KMS-11 (cell line): ENCODE results near the gene TMEM108.

Source experiments
- H2AFZ ChIP-seq: fragments of 200-600 bp; sonication (generic); 2 replicates; pipeline ENCODE4 v1.6.1; 2016; ENCODE audit warnings: antibody characterized with exemption, mixed run types, low read depth
- H3K27ac ChIP-seq: fragments of 200-600 bp; sonication (generic); 2 replicates; pipeline ENCODE4 v1.6.1; 2016; ENCODE audit warnings: mild to moderate bottlenecking, mixed run types
- H3K27me3 ChIP-seq: fragments of 200-600 bp; sonication (generic); 2 replicates; pipeline ENCODE4 v1.6.1; 2017; ENCODE audit warnings: mild to moderate bottlenecking, low read depth, mixed run types, moderate library complexity; ENCODE audit not compliant: insufficient read depth
- H3K36me3 ChIP-seq: fragments of 200-600 bp; sonication (generic); 2 replicates; pipeline ENCODE4 v1.6.1; 2017; ENCODE audit warnings: mild to moderate bottlenecking, mixed run types; ENCODE audit not compliant: insufficient read depth
- H3K4me1 ChIP-seq: fragments of 200-600 bp; sonication (generic); 2 replicates; pipeline ENCODE4 v1.6.1; 2016; ENCODE audit warnings: mild to moderate bottlenecking, low read depth, mixed run types; ENCODE audit not compliant: poor library complexity, severe bottlenecking
- H3K4me2 ChIP-seq: fragments of 200-600 bp; sonication (generic); 2 replicates; pipeline ENCODE4 v1.7.0; 2016; ENCODE audit warnings: mild to moderate bottlenecking, mixed run types
- H3K4me3 ChIP-seq: fragments of 200-600 bp; sonication (generic); IDR thresholded peaks from 2 replicates; pipeline ENCODE4 v1.6.1; 2017; ENCODE audit warnings: low read depth, low read length, mixed read lengths; ENCODE audit not compliant: insufficient read depth
- H3K79me2 ChIP-seq: fragments of 200-600 bp; sonication (generic); 2 replicates; pipeline ENCODE4 v1.6.1; 2016; ENCODE audit warnings: low read depth, mixed run types; ENCODE audit not compliant: insufficient read depth
- H3K9ac ChIP-seq: fragments of 200-600 bp; sonication (generic); 2 replicates; pipeline ENCODE4 v1.6.1; 2016; ENCODE audit warnings: mild to moderate bottlenecking, mixed run types
- H4K20me1 ChIP-seq: fragments of 200-600 bp; sonication (generic); 2 replicates; pipeline ENCODE4 v1.6.1; 2016; ENCODE audit warnings: mild to moderate bottlenecking, mixed run types; ENCODE audit not compliant: insufficient read depth
- TF ChIP-seq, protein P1 (sequence below): fragments of 200-600 bp; sonication (generic); conservative IDR thresholded peaks from 2 replicates; pipeline ENCODE4 v1.6.1; 2017; ENCODE audit warnings: low read depth, mild to moderate bottlenecking, antibody characterized with exemption, low read length, moderate library complexity, mixed read lengths

Gene TMEM108

DNA sequence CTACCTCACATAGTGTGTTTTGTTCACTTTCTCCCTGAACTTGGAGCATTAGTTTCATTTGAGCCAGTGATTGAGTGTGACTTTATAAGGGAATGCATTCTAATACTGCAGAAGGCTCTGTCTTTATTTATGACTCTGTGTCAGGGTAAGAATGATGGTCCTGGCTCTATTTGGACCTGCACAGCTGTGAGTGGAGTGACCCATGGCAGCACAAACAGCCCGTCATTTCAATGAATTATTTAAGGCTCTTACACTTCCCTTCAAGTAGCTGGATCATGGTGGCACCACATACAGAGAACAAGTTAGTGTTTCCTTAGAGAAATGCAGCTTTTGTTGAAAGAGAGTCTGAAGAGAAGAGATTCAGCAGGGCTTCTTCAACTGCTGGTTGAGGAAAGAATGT is 16.4 kb downstream of the TMEM108 start:
- Histone ChIP-seq H3K79me2 (no peaks in the 10 kb centered on the region), H3K4me2 (no peak overlapping the region), H3K36me3 (no peaks in the 10 kb centered on the region), H4K20me1 (no peaks in the 10 kb centered on the region), H3K4me1 (no peaks in the 10 kb centered on the region), H3K27ac (no peak overlapping the region), H2AFZ (no peak overlapping the region), H3K27me3 (no peaks in the 10 kb centered on the region), H3K4me3 (no peak overlapping the region), H3K9ac (no peak overlapping the region)
- TF ChIP-seq, protein P1, sequence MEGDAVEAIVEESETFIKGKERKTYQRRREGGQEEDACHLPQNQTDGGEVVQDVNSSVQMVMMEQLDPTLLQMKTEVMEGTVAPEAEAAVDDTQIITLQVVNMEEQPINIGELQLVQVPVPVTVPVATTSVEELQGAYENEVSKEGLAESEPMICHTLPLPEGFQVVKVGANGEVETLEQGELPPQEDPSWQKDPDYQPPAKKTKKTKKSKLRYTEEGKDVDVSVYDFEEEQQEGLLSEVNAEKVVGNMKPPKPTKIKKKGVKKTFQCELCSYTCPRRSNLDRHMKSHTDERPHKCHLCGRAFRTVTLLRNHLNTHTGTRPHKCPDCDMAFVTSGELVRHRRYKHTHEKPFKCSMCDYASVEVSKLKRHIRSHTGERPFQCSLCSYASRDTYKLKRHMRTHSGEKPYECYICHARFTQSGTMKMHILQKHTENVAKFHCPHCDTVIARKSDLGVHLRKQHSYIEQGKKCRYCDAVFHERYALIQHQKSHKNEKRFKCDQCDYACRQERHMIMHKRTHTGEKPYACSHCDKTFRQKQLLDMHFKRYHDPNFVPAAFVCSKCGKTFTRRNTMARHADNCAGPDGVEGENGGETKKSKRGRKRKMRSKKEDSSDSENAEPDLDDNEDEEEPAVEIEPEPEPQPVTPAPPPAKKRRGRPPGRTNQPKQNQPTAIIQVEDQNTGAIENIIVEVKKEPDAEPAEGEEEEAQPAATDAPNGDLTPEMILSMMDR, result no peak

DNA sequence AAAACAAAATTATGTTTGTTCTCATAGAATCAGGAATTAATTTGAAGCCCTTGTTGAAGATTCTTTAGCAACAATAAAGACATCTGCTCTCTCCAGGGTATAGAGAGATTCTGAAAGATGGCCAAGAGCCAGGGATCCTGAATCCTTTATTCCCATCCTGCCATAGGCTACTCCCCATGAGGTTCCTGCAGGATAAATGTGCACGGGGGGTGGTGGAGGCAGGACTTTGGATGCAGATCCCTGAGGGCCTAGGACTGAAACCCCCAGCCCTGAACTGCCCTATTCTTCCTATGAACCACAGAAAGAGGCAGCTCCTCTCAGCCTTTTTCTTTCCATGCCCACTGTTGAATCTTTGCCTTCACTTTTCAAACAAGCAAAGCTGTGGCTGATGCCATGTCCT is 17.1 kb downstream of the TMEM108 start:
- H3K27ac ChIP-seq, result no peak overlapping the region
- no peak overlapping the region for H3K4me2 ChIP-seq
- H3K4me1 ChIP-seq, result no peaks in the 10 kb centered on the region
- H4K20me1 ChIP-seq, result no peaks in the 10 kb centered on the region
- no peaks in the 10 kb centered on the region for H3K36me3 ChIP-seq
- TF ChIP-seq, protein P1, result no peak
- H3K4me3 ChIP-seq, result no peak overlapping the region
- H3K79me2 ChIP-seq, result no peaks in the 10 kb centered on the region
- H3K27me3 ChIP-seq, result no peaks in the 10 kb centered on the region
- no peak overlapping the region for H2AFZ ChIP-seq
- H3K9ac ChIP-seq, result no peak overlapping the region

DNA sequence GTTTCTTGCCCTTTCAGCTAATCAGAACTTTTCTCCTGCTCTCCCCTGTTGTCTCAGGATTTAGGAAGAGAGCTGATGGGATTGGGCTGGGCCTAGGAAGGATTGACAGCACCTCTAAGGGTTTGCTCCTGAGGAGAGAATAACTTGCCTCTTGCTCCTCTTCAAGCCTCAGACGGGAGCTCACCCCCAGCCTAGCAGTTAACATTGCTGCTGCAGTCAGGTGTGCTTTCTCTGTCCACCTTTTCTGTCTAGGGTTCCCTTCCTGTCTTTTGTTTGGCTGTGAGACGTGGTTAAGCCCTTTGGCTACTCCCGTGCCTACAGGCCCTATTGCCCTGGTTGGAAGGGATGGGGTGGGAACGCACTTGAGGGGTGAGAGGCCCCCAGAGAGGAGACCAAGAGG is 20.1 kb downstream of the TMEM108 start:
- no peak overlapping the region for H3K27ac ChIP-seq
- H4K20me1 ChIP-seq, result no peaks in the 10 kb centered on the region
- no peaks in the 10 kb centered on the region for H3K4me1 ChIP-seq
- no peaks in the 10 kb centered on the region for H3K27me3 ChIP-seq
- H3K36me3 ChIP-seq, result no peaks in the 10 kb centered on the region
- TF ChIP-seq, protein P1, result no peak
- no peak overlapping the region for H2AFZ ChIP-seq
- H3K9ac ChIP-seq, result no peak overlapping the region
- no peak overlapping the region for H3K4me3 ChIP-seq
- H3K4me2 ChIP-seq, result no peak overlapping the region
- no peaks in the 10 kb centered on the region for H3K79me2 ChIP-seq

DNA sequence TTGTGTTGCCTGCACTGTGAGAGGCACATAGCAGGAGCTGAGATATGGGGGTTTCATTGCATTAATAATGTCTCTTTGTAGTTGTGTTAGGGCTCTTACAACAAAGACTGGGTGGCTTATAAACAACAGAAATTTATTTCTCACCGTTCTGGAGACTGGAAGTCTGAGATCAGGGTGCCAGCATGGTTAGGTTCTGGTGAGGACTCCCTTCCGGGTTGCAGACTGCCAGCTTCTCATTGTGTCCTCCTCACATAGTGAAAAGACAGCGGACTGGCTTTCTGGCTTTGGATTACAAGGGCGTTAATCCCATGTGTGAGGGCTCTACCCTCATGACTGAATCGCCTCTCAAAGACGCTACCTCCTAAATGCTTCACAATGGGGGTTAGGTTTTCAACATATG is 20.6 kb downstream of the TMEM108 start:
- H2AFZ ChIP-seq, result no peak overlapping the region
- H4K20me1 ChIP-seq, result no peaks in the 10 kb centered on the region
- H3K4me3 ChIP-seq, result no peak overlapping the region
- no peaks in the 10 kb centered on the region for H3K79me2 ChIP-seq
- H3K9ac ChIP-seq, result no peak overlapping the region
- TF ChIP-seq, protein P1, result no peak
- no peak overlapping the region for H3K4me2 ChIP-seq
- no peaks in the 10 kb centered on the region for H3K27me3 ChIP-seq
- H3K36me3 ChIP-seq, result no peaks in the 10 kb centered on the region
- H3K4me1 ChIP-seq, result no peaks in the 10 kb centered on the region
- H3K27ac ChIP-seq, result no peak overlapping the region
